Activated CD8-positive, alpha-beta T cell treated with anti-CD3 and anti-CD28 coated beads for 36 hours (primary cell): ENCODE results near the gene FBXL17. TPM values are rescaled to one million over a fixed set of nuclear protein-coding genes. Genes with fewer than 3 reads are reported as not detected.

Source experiments
- ATAC-seq: fragments of 200-7000 bp; cut with Tn5 transposase; one replicate; pipeline ENCODE4 v1.10.0; 2021; ENCODE audit warnings: mild to moderate bottlenecking, moderate library complexity
- CTCF ChIA-PET: fragments of 350-600 bp; sonication (Branson Sonifier 250); formaldehyde crosslinking; loops from one replicate; lab custom pipeline; 2021; ENCODE audit warnings: antibody characterized with exemption; lab: Charles Lee
- POLR2A ChIA-PET: fragments of 350-600 bp; sonication (Branson Sonifier 250); formaldehyde crosslinking; loops from one replicate; lab custom pipeline; 2021; ENCODE audit warnings: antibody characterized with exemption; lab: Charles Lee
- DNase-seq: peaks from one replicate; pipeline ENCODE4 v3.0.0-alpha.2; 2020
- H3K27ac Mint-ChIP-seq: one replicate; pipeline ENCODE4 v1.8.0; 2021; ENCODE audit warnings: mild to moderate bottlenecking, mixed read lengths
- H3K27me3 Mint-ChIP-seq: one replicate; pipeline ENCODE4 v1.8.0; 2021; ENCODE audit warnings: mixed read lengths
- H3K36me3 Mint-ChIP-seq: one replicate; pipeline ENCODE4 v1.8.0; 2021; ENCODE audit warnings: low read depth, mixed read lengths
- H3K4me1 Mint-ChIP-seq: one replicate; pipeline ENCODE4 v1.8.0; 2021; ENCODE audit warnings: low read depth, mixed read lengths
- H3K4me3 Mint-ChIP-seq: one replicate; pipeline ENCODE4 v1.8.0; 2021; ENCODE audit warnings: mild to moderate bottlenecking, moderate library complexity, mixed read lengths
- H3K9me3 Mint-ChIP-seq: one replicate; pipeline ENCODE4 v1.8.0; 2021; ENCODE audit warnings: mixed read lengths
- intact Hi-C: fragments of 100-400 bp; cut with micrococcal nuclease; formaldehyde crosslinking; loops from one replicate; pipeline ENCODE4 v1.10.0; 2022
- total RNA-seq, 2 experiments: library from RNA; stranded (reverse); gene quantifications; one replicate each; pipeline ENCODE4 v1.2.3, GENCODE V29; 2021
- TF ChIP-seq, protein P1 (sequence below): fragments of 200-600 bp; IDR thresholded peaks from one replicate; pipeline ENCODE4 v1.8.0; 2022; ENCODE audit warnings: antibody characterized with exemption, mild to moderate bottlenecking

FBXL17 gene
- total RNA-seq, 2 experiments from 2014 or later = 3.0 to 5.3 TPM

DNA sequence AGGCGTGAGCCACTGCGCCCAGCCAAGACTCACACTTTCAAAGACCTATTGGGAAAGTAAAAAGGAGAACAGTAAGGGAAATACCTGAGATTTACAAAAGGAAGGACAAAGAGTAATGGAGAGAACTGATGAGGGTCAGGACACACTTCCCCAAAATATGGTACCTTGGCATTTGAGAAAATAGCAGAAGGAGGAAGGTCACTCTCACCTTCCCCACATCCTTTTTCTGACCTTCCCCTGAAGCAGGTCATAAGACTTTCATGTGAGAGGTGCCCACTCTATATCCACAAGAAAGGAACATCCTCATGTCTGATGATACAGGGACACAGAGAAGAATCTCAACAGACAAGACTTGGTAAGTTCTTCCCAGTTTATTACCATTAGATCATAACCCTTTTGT lies 272.8 kb downstream of the FBXL17 start:
- H3K4me3 Mint-ChIP-seq = no peak overlapping the region
- peaks cover 16% of the 10 kb centered on the region for H3K36me3 Mint-ChIP-seq

DNA sequence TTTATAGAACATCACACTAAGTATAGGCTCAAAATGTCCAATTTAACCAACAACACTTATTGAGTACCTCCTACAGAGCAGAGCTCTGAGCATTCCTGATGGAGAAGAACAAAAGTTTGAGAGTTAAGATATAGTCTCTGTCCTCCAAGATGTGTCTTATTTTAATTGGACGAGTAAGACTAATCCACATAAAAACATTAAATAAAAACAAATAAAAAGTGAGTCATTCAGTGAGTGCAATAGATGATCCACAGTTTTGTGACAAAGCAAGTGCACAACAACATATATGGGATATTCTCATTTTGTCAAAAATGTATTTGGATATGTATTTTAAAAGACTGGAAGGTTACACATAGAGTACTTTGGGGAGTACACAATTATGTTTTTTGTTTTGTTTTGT lies 277.4 kb downstream of the FBXL17 start:
- ATAC-seq = no peak
- H3K36me3 Mint-ChIP-seq = peaks cover 8% of the 10 kb centered on the region
- no peaks in the 10 kb centered on the region for H3K4me1 Mint-ChIP-seq
- H3K9me3 Mint-ChIP-seq = no peaks in the 10 kb centered on the region
- intact Hi-C loops = no loop called here
- H3K27me3 Mint-ChIP-seq = no peaks in the 10 kb centered on the region
- TF ChIP-seq, protein P1, sequence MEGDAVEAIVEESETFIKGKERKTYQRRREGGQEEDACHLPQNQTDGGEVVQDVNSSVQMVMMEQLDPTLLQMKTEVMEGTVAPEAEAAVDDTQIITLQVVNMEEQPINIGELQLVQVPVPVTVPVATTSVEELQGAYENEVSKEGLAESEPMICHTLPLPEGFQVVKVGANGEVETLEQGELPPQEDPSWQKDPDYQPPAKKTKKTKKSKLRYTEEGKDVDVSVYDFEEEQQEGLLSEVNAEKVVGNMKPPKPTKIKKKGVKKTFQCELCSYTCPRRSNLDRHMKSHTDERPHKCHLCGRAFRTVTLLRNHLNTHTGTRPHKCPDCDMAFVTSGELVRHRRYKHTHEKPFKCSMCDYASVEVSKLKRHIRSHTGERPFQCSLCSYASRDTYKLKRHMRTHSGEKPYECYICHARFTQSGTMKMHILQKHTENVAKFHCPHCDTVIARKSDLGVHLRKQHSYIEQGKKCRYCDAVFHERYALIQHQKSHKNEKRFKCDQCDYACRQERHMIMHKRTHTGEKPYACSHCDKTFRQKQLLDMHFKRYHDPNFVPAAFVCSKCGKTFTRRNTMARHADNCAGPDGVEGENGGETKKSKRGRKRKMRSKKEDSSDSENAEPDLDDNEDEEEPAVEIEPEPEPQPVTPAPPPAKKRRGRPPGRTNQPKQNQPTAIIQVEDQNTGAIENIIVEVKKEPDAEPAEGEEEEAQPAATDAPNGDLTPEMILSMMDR = no peak
- ChIA-PET POLR2A (no interaction called here), CTCF (no interaction called here)
- DNase-seq = no peak
- H3K27ac Mint-ChIP-seq = no peak overlapping the region
- H3K4me3 Mint-ChIP-seq = no peak overlapping the region

More for the DNA sequence above, 272.8 kb downstream of the FBXL17 start:
- POLR2A ChIA-PET = no interaction called here
- CTCF ChIA-PET = no interaction called here
- no peaks in the 10 kb centered on the region for H3K4me1 Mint-ChIP-seq
- DNase-seq (no peak), ATAC-seq (no peak)
- H3K9me3 Mint-ChIP-seq = peaks cover 7% of the 10 kb centered on the region
- no peak overlapping the region for H3K27ac Mint-ChIP-seq
- no peaks in the 10 kb centered on the region for H3K27me3 Mint-ChIP-seq
- TF ChIP-seq, protein P1 = no peak
- intact Hi-C loops = no loop called here

DNA sequence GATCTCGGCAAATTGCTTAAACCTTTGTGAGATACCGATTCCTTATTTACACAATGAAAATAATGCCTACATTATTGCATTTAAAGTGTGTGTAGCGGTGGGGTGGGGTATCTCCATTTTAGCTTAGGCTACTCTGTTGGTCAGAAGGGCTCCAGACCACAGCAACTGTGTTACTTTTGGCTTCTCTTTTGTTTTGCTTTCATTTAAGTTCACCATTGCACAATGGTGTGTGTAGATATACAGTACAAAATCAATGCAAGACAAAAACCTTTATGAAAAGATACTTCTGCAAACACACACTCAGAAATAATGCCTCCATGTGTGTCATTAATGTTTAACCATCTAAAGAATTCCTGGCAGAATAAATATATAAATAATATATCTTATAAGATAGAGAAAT lies 279.4 kb downstream of the FBXL17 start:
- Mint-ChIP-seq H3K36me3 (peaks cover 5% of the 10 kb centered on the region), H3K9me3 (no peaks in the 10 kb centered on the region), H3K4me3 (no peak overlapping the region), H3K27ac (no peak overlapping the region), H3K4me1 (no peaks in the 10 kb centered on the region), H3K27me3 (no peaks in the 10 kb centered on the region)
- ChIA-PET POLR2A (no interaction called here), CTCF (no interaction called here)
- intact Hi-C loops = no loop called here
- TF ChIP-seq, protein P1 = no peak
- ATAC-seq (no peak), DNase-seq (no peak)

DNA sequence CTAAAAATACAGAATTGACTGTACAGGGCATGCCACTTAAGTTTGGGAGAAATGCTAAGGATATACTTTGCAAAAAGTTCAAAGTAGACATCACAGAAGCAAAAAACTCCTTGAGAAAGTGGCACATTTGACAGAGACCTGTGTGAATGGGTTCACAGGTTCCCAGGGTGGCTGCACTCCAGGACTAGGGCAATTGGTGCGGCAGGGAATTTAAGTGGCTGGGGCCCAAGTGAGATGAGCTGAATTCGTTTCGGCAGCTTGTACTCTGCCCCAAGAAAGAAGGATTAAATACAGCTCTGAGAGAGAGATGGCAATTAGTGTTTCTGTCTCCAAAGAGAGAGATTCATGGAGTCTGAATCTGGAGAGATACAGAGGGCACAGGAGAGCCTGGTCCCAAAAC lies 280.1 kb downstream of the FBXL17 start:
- TF ChIP-seq, protein P1 = no peak
- ChIA-PET CTCF (no interaction called here), POLR2A (no interaction called here)
- Mint-ChIP-seq H3K27me3 (no peaks in the 10 kb centered on the region), H3K4me1 (no peaks in the 10 kb centered on the region), H3K9me3 (no peaks in the 10 kb centered on the region), H3K4me3 (no peak overlapping the region), H3K36me3 (peaks cover 5% of the 10 kb centered on the region), H3K27ac (no peak overlapping the region)
- intact Hi-C loops = no loop called here
- DNase-seq = no peak
- ATAC-seq = no peak

DNA sequence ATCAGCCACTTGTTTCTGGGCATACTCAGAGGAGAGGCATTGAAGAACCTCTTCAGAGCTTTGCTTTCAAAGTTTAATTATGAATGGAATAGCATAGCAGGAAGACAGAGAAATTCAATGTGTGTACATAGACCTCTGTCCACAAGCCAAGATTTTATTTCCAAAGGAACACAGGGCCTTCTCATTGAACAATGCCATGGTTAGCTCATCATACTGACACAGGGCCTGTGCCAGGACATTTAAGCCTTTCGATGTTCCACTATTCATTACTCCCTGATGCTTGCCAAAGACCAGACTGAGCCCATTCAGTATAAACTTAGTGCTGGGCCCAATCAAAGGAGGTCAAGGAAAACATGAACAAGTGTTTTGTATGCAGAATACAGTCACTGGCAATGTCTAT lies 280.8 kb downstream of the FBXL17 start:
- POLR2A ChIA-PET = no interaction called here
- TF ChIP-seq, protein P1 = no peak
- CTCF ChIA-PET = interaction anchor here (1.1 kb wide), 1 partner anchor 159 kb away, joined by 4 read pairs; no protein-coding TSS in a partner anchor
- Mint-ChIP-seq H3K27ac (no peak overlapping the region), H3K4me1 (no peaks in the 10 kb centered on the region), H3K36me3 (peaks cover 5% of the 10 kb centered on the region), H3K9me3 (no peaks in the 10 kb centered on the region), H3K27me3 (no peaks in the 10 kb centered on the region), H3K4me3 (no peak overlapping the region)
- intact Hi-C loops = no loop called here
- DNase-seq = no peak
- ATAC-seq = no peak
